BE2C (cell line): ENCODE measurements around the gene FUOM.

ENCODE experiments used
- DNase-seq: peaks from one replicate; pipeline ENCODE4 v3.0.0-alpha.2; 2020
- H3K27me3 ChIP-seq: fragments of 250-450 bp; sonication (Bioruptor Pico); 2 replicates; pipeline ENCODE4 v1.5.1; 2020; ENCODE audit warnings: mild to moderate bottlenecking
- H3K36me3 ChIP-seq: fragments of 250-450 bp; sonication (Bioruptor Pico); 2 replicates; pipeline ENCODE4 v1.5.1; 2020; ENCODE audit warnings: mild to moderate bottlenecking
- H3K4me1 ChIP-seq: fragments of 250-450 bp; sonication (Bioruptor Pico); 2 replicates; pipeline ENCODE4 v1.5.1; 2020
- H3K4me3 ChIP-seq: 2 replicates; pipeline ENCODE4 v1.5.1; 2011; ENCODE audit warnings: low read depth, low read length
- H3K9me3 ChIP-seq: fragments of 250-450 bp; sonication (Bioruptor Pico); 2 replicates; pipeline ENCODE4 v1.5.1; 2020
- CTCF ChIP-seq: IDR thresholded peaks from 2 replicates; pipeline ENCODE4 v1.5.1; 2012; ENCODE audit warnings: mild to moderate bottlenecking, low read depth, low read length

FUOM gene

GRCh38 chr10:133341983-133342382 lies 15.8 kb downstream of the FUOM start:
- Histone ChIP-seq H3K36me3 (no peaks in the 10 kb centered on the region), H3K4me3 (no peak overlapping the region), H3K4me1 (no peaks in the 10 kb centered on the region), H3K27me3 (peaks cover 6% of the 10 kb centered on the region), H3K9me3 (no peaks in the 10 kb centered on the region)
- TF ChIP-seq CTCF: no peak
- DNase-seq: no peak

GRCh38 chr10:133339708-133340380 lies 18.0 kb downstream of the FUOM start:
- Histone ChIP-seq H3K9me3 (no peaks in the 10 kb centered on the region), H3K36me3 (no peaks in the 10 kb centered on the region), H3K4me1 (no peaks in the 10 kb centered on the region), H3K27me3 (peaks cover 28% of the 10 kb centered on the region), H3K4me3 (no peak overlapping the region)
- no peak for TF ChIP-seq CTCF
- DNase-seq: no peak

GRCh38 chr10:133338080-133339071 lies 19.4 kb downstream of the FUOM start:
- no peak for TF ChIP-seq CTCF
- DNase-seq: no peak
- Histone ChIP-seq H3K27me3 (peaks cover 32% of the 10 kb centered on the region), H3K4me1 (no peaks in the 10 kb centered on the region), H3K36me3 (no peaks in the 10 kb centered on the region), H3K9me3 (no peaks in the 10 kb centered on the region), H3K4me3 (no peak overlapping the region)

- peaks cover 35% of the 10 kb centered on the region for H3K27me3 ChIP-seq
- no peak for TF ChIP-seq CTCF
- no peak for DNase-seq
Measured at GRCh38 chr10:133337370-133337725, 20.5 kb downstream of the FUOM start.

DNA sequence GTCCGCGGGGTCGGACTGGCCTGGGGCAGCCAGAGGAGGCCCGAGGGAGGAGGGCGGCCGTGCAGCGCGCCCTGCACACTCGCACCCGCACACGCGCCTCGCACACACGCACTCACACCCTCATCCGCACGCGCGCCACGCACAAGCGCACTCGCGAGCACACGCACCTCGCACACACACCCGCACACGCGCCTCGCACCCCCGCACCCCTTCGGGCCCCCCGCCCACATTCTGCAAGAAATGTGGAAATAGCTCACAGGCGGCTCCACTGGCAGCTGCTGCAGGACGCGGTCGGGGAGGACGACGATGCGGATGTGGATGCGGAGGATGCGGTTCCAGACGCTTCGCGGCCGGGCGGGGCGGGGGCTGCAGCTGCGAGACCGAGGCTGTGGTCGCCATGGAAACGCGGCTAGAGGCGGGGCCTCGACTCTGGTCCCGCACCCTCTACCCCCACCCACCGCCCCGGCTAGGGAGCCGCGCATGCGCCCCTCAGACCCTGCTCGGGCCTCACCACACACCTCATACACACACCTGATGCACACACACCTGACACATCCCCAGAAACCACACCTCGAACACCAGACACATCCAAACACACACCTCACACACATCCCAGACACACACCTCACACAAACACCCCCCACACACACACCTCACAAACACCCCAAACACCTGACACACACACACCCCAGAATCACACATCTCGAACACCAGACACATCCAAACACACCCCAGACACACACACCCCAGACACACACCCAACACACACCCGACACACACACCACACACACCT lies 21.0 kb downstream of the FUOM start, which contains the start of gene CALY:
CALY (minus strand) TSS at position 320 of the 793 bp plus-strand sequence. CDS start 7,907 bp downstream, outside the sequence.
- Histone ChIP-seq H3K4me3 (no peak within 1 kb of the TSS), H3K4me1 (no peaks in the 10 kb centered on the region), H3K9me3 (no peaks in the 10 kb centered on the region), H3K27me3 (peaks cover 40% of the 10 kb centered on the region), H3K36me3 (no peaks in the 10 kb centered on the region)
- no peak for TF ChIP-seq CTCF
- DNase-seq: peak; percentile 66

More at GRCh38 chr10:133337370-133337725, 20.5 kb downstream of the FUOM start:
- H3K4me3 ChIP-seq: no peak overlapping the region
- no peaks in the 10 kb centered on the region for H3K4me1 ChIP-seq
- no peaks in the 10 kb centered on the region for H3K36me3 ChIP-seq
- H3K9me3 ChIP-seq: no peaks in the 10 kb centered on the region
